ENCODE data around the gene PECR. TPM values are rescaled to one million over a fixed set of nuclear protein-coding genes. Genes with fewer than 3 reads are reported as not detected.

Gene PECR
- total RNA-seq, 1 experiment from 2014 or later: 15.3 TPM

DNA sequence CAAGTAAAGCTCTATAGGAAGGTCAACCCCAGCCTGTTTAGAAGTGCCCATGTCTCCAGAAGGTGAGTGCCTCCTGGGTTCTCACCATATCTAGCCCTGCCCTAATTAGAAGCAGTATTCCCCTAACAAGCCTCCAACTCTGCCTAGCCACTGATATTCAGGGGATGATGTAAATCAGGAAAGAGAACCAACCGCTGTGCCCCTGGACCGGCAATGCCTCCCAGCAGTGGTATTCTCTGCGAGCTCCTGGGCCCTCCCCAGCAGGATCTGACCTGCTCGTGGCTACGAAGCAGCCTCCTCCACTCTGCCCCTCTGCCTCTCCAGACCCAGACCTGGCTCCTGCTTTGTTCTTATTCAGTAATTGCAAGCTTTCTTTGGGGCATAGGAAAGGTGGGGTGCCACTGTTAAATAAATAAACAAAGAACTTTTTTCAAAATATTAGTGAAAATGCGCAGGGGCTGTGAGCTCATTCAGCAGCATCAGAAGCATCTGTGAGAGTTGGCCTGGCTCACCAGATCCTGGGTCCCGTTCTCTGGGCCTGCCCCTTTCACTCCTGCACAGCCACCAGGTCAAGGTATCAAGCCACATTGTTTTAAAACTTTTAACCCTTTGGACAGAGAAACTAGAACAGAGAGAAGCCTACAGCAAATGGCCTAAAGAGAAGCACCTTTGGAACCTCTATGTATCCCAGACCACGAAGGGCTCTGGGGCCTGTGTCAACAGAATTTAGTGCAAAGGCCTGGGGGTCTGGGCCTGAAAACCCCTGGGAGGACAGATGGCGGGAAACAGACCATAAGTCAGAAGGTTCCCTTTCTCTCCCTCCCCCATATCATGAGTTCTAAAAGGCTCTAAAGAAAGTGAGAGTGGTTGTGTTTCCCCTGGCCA, 80.2 kb downstream of the PECR start:
- H3K79me2 ChIP-seq (ENCODE audit: insufficient read depth, low read length): peaks cover 4% of the 10 kb centered on the region; the same call in 1 of the 2 replicates
- peaks cover 13 to 32% of the 10 kb centered on the region in 2 experiments for H3K4me1 Mint-ChIP-seq

More for the DNA sequence above, 80.2 kb downstream of the PECR start:
- Histone ChIP-seq H2BK120ac (ENCODE audit: low read depth, low read length, poor library complexity, severe bottlenecking) (no peak overlapping the region), H3K79me1 (ENCODE audit: insufficient read depth, low read depth, low read length, poor library complexity, severe bottlenecking) (peaks cover 4% of the 10 kb centered on the region), H2AK5ac (ENCODE audit: insufficient read length, low read length) (no peak overlapping the region), H2BK20ac (ENCODE audit: low read depth, low read length, poor library complexity, severe bottlenecking) (no peak overlapping the region), H3K4me2 (ENCODE audit: insufficient read depth, insufficient read length, low read length) (no peak overlapping the region), H3K9ac (ENCODE audit: extremely low read depth, insufficient read length, low read length) (no peak overlapping the region), H2BK12ac (ENCODE audit: insufficient read length, low read depth, low read length) (no peak overlapping the region), H3K27ac (ENCODE audit: insufficient read length, low read depth, low read length) (no peak overlapping the region), H3K56ac (ENCODE audit: insufficient read length, low read depth, low read length) (no peak overlapping the region), H2BK5ac (ENCODE audit: insufficient read length, low read length) (no peak overlapping the region), H3K14ac (ENCODE audit: insufficient read depth, low read length) (no peak overlapping the region; the same call in 1 of the 2 replicates), H4K20me1 (ENCODE audit: control insufficient read depth, insufficient read depth, insufficient read length) (no peaks in the 10 kb centered on the region), H3K18ac (ENCODE audit: insufficient read length, low read depth, low read length) (no peak overlapping the region), H3T11ph (ENCODE audit: low read length) (no peak overlapping the region), H4K91ac (ENCODE audit: insufficient read length, low read depth, low read length) (no peak overlapping the region), H3K23ac (ENCODE audit: insufficient read length, low read depth, low read length) (no peak overlapping the region), H2BK15ac (ENCODE audit: low read depth, low read length) (no peak overlapping the region), H3K4ac (ENCODE audit: low read depth, low read length) (no peak overlapping the region), H3K9me3 (ENCODE audit: control insufficient read depth, low read depth, low read length) (no peaks in the 10 kb centered on the region), H4K5ac (ENCODE audit: insufficient read length, low read depth, low read length) (no peak overlapping the region), H4K8ac (replicated peaks; ENCODE audit: insufficient read length, low read depth, low read length) (no peak overlapping the region), H3K4me1 (ENCODE audit: insufficient read depth, low read length) (peaks cover 9% of the 10 kb centered on the region; the same call in 1 of the 2 replicates), H2AFZ (ENCODE audit: low read length) (no peak overlapping the region), H3K23me2 (ENCODE audit: insufficient read length, low read depth, low read length, poor library complexity, severe bottlenecking) (no peaks in the 10 kb centered on the region), H3K27me3 (ENCODE audit: insufficient read depth, low read length) (no peaks in the 10 kb centered on the region)
- Mint-ChIP-seq H3K27ac (peak overlapping the region in 1 of 3 experiments; percentile 62; a peak in 2 of 7 replicates), H3K27me3 (ENCODE audit: low read depth) (no peaks in the 10 kb centered on the region), H3K4me3 (no peak overlapping the region), H3K9me3 (no peaks in the 10 kb centered on the region), H3K36me3 (ENCODE audit: insufficient read depth in 1 of 3, low read depth in 3 of 3) (peaks cover 3 to 5% (median 5%) of the 10 kb centered on the region in 3 experiments; a peak in 5 of 7 replicates)
- DNase-seq: no peak
- TF ChIP-seq, protein P1, sequence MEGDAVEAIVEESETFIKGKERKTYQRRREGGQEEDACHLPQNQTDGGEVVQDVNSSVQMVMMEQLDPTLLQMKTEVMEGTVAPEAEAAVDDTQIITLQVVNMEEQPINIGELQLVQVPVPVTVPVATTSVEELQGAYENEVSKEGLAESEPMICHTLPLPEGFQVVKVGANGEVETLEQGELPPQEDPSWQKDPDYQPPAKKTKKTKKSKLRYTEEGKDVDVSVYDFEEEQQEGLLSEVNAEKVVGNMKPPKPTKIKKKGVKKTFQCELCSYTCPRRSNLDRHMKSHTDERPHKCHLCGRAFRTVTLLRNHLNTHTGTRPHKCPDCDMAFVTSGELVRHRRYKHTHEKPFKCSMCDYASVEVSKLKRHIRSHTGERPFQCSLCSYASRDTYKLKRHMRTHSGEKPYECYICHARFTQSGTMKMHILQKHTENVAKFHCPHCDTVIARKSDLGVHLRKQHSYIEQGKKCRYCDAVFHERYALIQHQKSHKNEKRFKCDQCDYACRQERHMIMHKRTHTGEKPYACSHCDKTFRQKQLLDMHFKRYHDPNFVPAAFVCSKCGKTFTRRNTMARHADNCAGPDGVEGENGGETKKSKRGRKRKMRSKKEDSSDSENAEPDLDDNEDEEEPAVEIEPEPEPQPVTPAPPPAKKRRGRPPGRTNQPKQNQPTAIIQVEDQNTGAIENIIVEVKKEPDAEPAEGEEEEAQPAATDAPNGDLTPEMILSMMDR (conservative IDR thresholded peaks at IDR 0.05): no peak
- no CpG with 5 or more reads among the region's 9 CpGs for WGBS (ENCODE audit: extremely low coverage, insufficient read length, low lambda C conversion rate)

All from H9 (cell line).